D721Med (cell line): ENCODE results near the gene VPS36.
"Not testable (repeated sequence)": the region's sequence is repeated elsewhere in the genome, so short reads cannot be mapped to it uniquely, and the experiment has no call there.

Source experiments
- DNase-seq: peaks from one replicate; pipeline ENCODE4 v3.0.0; 2011; ENCODE audit warnings: low spot score; ENCODE audit not compliant: insufficient read length
- FAIRE-seq: peaks from 2 replicates; lab custom pipeline; 2011; peaks lifted over from hg19 to GRCh38; lab: Jason Lieb, UNC
- CTCF ChIP-seq: IDR thresholded peaks from 2 replicates; pipeline ENCODE4 v1.5.1; 2012; ENCODE audit warnings: mild to moderate bottlenecking, control low read depth; ENCODE audit not compliant: insufficient read depth; ENCODE audit errors: missing control alignments

VPS36 gene

GRCh38 chr13:52419080-52419479 lies 31.4 kb downstream of the VPS36 start:
- TF ChIP-seq CTCF: no peak
- no peak for FAIRE-seq
- DNase-seq: no peak

- no peak for DNase-seq
- TF ChIP-seq CTCF: no peak
- no peak for FAIRE-seq
Observed at GRCh38 chr13:52414963-52415362, 35.5 kb downstream of the VPS36 start.

- no peak for TF ChIP-seq CTCF
- DNase-seq (no peak), FAIRE-seq (no peak)
Observed at GRCh38 chr13:52414051-52414450, 36.4 kb downstream of the VPS36 start.

GRCh38 chr13:52412128-52412527 lies 38.3 kb downstream of the VPS36 start:
- no peak for TF ChIP-seq CTCF
- DNase-seq (no peak), FAIRE-seq (no peak)

GRCh38 chr13:52411629-52412028 lies 38.8 kb downstream of the VPS36 start:
- DNase-seq (no peak), FAIRE-seq (no peak)
- TF ChIP-seq CTCF: no peak

- FAIRE-seq, DNase-seq: not testable (repeated sequence)
Observed at GRCh38 chr13:52408071-52408658, 42.3 kb downstream of the VPS36 start.

GRCh38 chr13:52407436-52407835 lies 43.0 kb downstream of the VPS36 start:
- FAIRE-seq: not testable (repeated sequence)

GRCh38 chr13:52406629-52407028 lies 43.8 kb downstream of the VPS36 start:
- DNase-seq (no peak), FAIRE-seq (no peak)
- no peak for TF ChIP-seq CTCF

More at GRCh38 chr13:52407436-52407835, 43.0 kb downstream of the VPS36 start:
- DNase-seq: not testable (repeated sequence)
